Osteocyte (in vitro differentiated cells): ENCODE data around the gene AAMDC. TPM values are rescaled to one million over a fixed set of nuclear protein-coding genes. Genes with fewer than 3 reads are reported as not detected.
"Not testable (repeated sequence)": the region's sequence is repeated elsewhere in the genome, so short reads cannot be mapped to it uniquely, and the experiment has no call there.

Source experiments
- DNase-seq: peaks from one replicate; pipeline ENCODE4 v3.0.0; 2021; ENCODE audit warnings: mixed read lengths; ENCODE audit not compliant: unreplicated experiment; ENCODE audit errors: extremely low spot score
- H3K27ac Mint-ChIP-seq: one replicate; pipeline ENCODE4 v1.8.0; 2021; ENCODE audit warnings: mild to moderate bottlenecking, mixed read lengths; ENCODE audit not compliant: unreplicated experiment
- H3K27me3 Mint-ChIP-seq: one replicate; pipeline ENCODE4 v1.8.0; 2021; ENCODE audit warnings: mixed read lengths; ENCODE audit not compliant: unreplicated experiment
- H3K36me3 Mint-ChIP-seq: one replicate; pipeline ENCODE4 v1.8.0; 2021; ENCODE audit warnings: mixed read lengths; ENCODE audit not compliant: unreplicated experiment
- H3K4me1 Mint-ChIP-seq: one replicate; pipeline ENCODE4 v1.8.0; 2021; ENCODE audit warnings: mixed read lengths; ENCODE audit not compliant: unreplicated experiment
- H3K4me3 Mint-ChIP-seq: one replicate; pipeline ENCODE4 v1.8.0; 2021; ENCODE audit warnings: mild to moderate bottlenecking, moderate library complexity, mixed read lengths; ENCODE audit not compliant: unreplicated experiment
- H3K9me3 Mint-ChIP-seq: one replicate; pipeline ENCODE4 v1.8.0; 2021; ENCODE audit warnings: mixed read lengths; ENCODE audit not compliant: unreplicated experiment
- CTCF ChIP-seq: fragments of 200-600 bp; sonication (generic); IDR thresholded peaks from 2 replicates; pipeline ENCODE4 v1.5.0; 2021; ENCODE audit warnings: antibody characterized with exemption, mild to moderate bottlenecking, moderate library complexity
- total RNA-seq: library from RNA; stranded (reverse); gene quantifications from 2 replicates; pipeline ENCODE4 v1.2.1, GENCODE V29; 2021

Gene AAMDC
- total RNA-seq, 1 donor from 2014 or later = 38.0 TPM

DNA sequence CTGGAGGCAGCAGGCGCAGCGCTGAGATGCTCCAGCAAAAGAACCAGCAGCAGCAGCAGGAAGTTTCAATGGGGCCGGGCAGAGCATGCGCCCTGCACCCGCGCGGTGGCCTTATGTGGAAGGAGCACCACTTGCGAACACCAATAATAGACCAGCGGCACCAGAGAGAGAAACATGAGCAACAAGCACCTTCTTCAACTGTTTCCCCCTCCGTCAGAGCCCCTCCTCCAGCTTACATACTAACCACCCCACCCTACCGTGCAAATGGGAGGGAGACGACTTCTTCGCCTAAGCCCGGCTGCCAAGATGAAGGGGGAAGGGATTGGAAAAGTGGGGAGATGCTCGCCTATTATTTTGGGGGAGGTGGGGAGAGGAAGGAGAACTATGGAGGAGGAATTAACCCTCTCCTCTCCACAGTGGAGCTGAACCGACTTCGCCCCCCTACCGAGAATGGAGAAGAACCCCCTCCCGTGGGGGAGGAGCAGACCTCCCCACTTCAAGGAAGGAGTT is 1.5 kb upstream of the AAMDC start:
- H3K27me3 Mint-ChIP-seq = no peaks in the 10 kb centered on the region
- H3K4me1 Mint-ChIP-seq = peaks cover 38% of the 10 kb centered on the region
- H3K36me3 Mint-ChIP-seq = no peaks in the 10 kb centered on the region
- no peak for TF ChIP-seq CTCF
- peak; percentile 92 for DNase-seq
- peak overlapping the region; percentile 91 for H3K27ac Mint-ChIP-seq
- H3K9me3 Mint-ChIP-seq = peaks cover 4% of the 10 kb centered on the region
- H3K4me3 Mint-ChIP-seq = peak overlapping the region; percentile 99

GRCh38 chr11:77819921-77820564 is 901 bp upstream of the AAMDC start:
- Mint-ChIP-seq H3K36me3 (no peaks in the 10 kb centered on the region), H3K4me1 (peaks cover 38% of the 10 kb centered on the region)

DNA sequence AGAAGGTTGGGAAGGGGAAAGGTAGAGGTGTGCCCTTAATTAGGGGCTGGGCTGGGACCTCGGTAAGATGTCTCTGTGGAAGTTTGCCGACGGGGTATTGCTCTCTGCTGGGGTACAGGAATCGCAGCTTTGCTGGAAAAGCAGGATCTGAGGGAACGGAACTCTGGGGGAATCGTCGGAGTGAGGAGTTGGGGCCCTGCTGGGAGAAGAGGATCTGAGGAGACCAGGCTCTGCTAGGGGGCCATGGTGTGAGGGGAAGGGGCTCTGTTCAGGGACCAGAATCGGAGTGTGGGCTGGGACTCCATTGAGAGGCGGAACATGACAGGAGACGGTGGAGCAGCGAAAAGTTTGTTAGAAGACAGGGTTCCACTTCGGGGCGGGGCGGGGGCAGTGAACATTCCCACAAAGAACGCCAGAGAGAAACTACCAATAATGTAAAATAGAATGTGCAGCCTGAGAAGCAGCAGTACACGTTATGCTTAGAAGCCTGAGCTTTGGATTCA is 456 bp downstream of the AAMDC start:
- peaks cover 38% of the 10 kb centered on the region for H3K4me1 Mint-ChIP-seq
- no peak for DNase-seq
- H3K4me3 Mint-ChIP-seq = peak overlapping the region; percentile 99
- no peaks in the 10 kb centered on the region for H3K36me3 Mint-ChIP-seq
- H3K27ac Mint-ChIP-seq = peak overlapping the region; percentile 98
- no peaks in the 10 kb centered on the region for H3K9me3 Mint-ChIP-seq
- H3K27me3 Mint-ChIP-seq = no peaks in the 10 kb centered on the region
- TF ChIP-seq CTCF = no peak

More at GRCh38 chr11:77819921-77820564, 901 bp upstream of the AAMDC start:
- peak overlapping the region; percentile 98 for H3K27ac Mint-ChIP-seq
- H3K27me3 Mint-ChIP-seq = no peaks in the 10 kb centered on the region
- H3K9me3 Mint-ChIP-seq = peaks cover under 1% of the 10 kb centered on the region
- TF ChIP-seq CTCF = no peak
- peak overlapping the region; percentile 99 for H3K4me3 Mint-ChIP-seq
- DNase-seq = peak; percentile 85

DNA sequence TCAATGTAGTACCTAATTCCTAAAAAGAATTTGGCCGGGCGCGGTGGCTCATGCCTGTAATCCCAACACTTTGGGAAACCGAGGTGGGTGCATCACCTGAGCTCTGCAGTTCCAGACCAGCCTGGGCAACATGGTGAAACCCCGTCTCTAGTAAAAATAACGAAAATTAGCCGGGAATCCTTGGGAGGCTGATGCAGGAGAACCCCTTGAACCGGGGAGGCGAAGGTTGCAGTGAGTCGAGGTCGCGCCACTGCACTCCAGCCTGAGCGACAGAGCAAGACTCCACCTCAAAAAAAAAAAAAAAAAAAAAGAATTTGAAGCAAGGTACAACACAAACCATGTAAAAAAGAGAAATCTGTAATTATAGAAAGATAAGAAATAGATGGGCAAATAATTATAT is 1.2 kb downstream of the AAMDC start:
- not testable (repeated sequence) for H3K27ac Mint-ChIP-seq, H3K9me3 Mint-ChIP-seq, DNase-seq, H3K27me3 Mint-ChIP-seq, H3K36me3 Mint-ChIP-seq
- peak overlapping the region; percentile 99 for H3K4me3 Mint-ChIP-seq
- H3K4me1 Mint-ChIP-seq = peaks cover 34% of the 10 kb centered on the region

GRCh38 chr11:77823775-77824174 is 2.8 kb downstream of the AAMDC start:
- no peak for DNase-seq
- no peak for TF ChIP-seq CTCF
- Mint-ChIP-seq H3K4me3 (peak overlapping the region; percentile 20), H3K27me3 (no peaks in the 10 kb centered on the region), H3K27ac (peak overlapping the region; percentile 16), H3K9me3 (no peaks in the 10 kb centered on the region), H3K36me3 (no peaks in the 10 kb centered on the region), H3K4me1 (peaks cover 28% of the 10 kb centered on the region)
